ENCODE data around the gene LHX2.

The LHX2 gene

GRCh38 chr9:124045076-124045829 is 33.7 kb downstream of the LHX2 start:
- TF ChIP-seq CTCF (IDR thresholded peaks at IDR 0.05; ENCODE audit: low read depth, low read length) = no peak
- DNase-seq (ENCODE audit: low read depth in 2 of 2) = peak; percentile 62 to 84
- H3K4me3 ChIP-seq (replicated peaks in 1 of 2; ENCODE audit: low read depth in 2 of 2, low read length in 2 of 2) = peak overlapping the region; percentile 38 to 43

- DNase-seq (ENCODE audit: low read depth in 2 of 2) = no peak
- H3K4me3 ChIP-seq (replicated peaks in 1 of 2; ENCODE audit: low read depth in 2 of 2, low read length in 2 of 2) = peak overlapping the region in 1 of 2 donors; percentile 43
- TF ChIP-seq CTCF (IDR thresholded peaks at IDR 0.05; ENCODE audit: low read depth, low read length) = no peak
Observed at GRCh38 chr9:124045830-124046177, 34.2 kb downstream of the LHX2 start.

GRCh38 chr9:124046189-124046588 is 34.6 kb downstream of the LHX2 start:
- no peak for DNase-seq (ENCODE audit: low read depth in 2 of 2)
- no peak overlapping the region for H3K4me3 ChIP-seq (replicated peaks in 1 of 2; ENCODE audit: low read depth in 2 of 2, low read length in 2 of 2)
- no peak for TF ChIP-seq CTCF (IDR thresholded peaks at IDR 0.05; ENCODE audit: low read depth, low read length)

GRCh38 chr9:124047251-124047672 is 35.7 kb downstream of the LHX2 start:
- TF ChIP-seq CTCF (IDR thresholded peaks at IDR 0.05; ENCODE audit: low read depth, low read length) = no peak
- peak; percentile 43 to 45 for DNase-seq (ENCODE audit: low read depth in 2 of 2)
- no peak overlapping the region for H3K4me3 ChIP-seq (replicated peaks in 1 of 2; ENCODE audit: low read depth in 2 of 2, low read length in 2 of 2)

GRCh38 chr9:124050955-124051354 is 39.4 kb downstream of the LHX2 start:
- H3K4me3 ChIP-seq (replicated peaks in 1 of 2; ENCODE audit: low read depth in 2 of 2, low read length in 2 of 2) = no peak overlapping the region
- DNase-seq (ENCODE audit: low read depth in 2 of 2) = no peak
- no peak for TF ChIP-seq CTCF (IDR thresholded peaks at IDR 0.05; ENCODE audit: low read depth, low read length)

GRCh38 chr9:124052401-124052800 is 40.8 kb downstream of the LHX2 start:
- H3K4me3 ChIP-seq (replicated peaks in 1 of 2; ENCODE audit: low read depth in 2 of 2, low read length in 2 of 2) = no peak overlapping the region
- no peak for DNase-seq (ENCODE audit: low read depth in 2 of 2)
- TF ChIP-seq CTCF (IDR thresholded peaks at IDR 0.05; ENCODE audit: low read depth, low read length) = no peak

Data from cardiac fibroblast (primary cell).